Medulla oblongata (tissue), 1 donor: Measurements from ENCODE around the gene LPP.
"Not testable (repeated sequence)": the region's sequence is repeated elsewhere in the genome, so short reads cannot be mapped to it uniquely, and the experiment has no call there.

ENCODE experiments used
- DNase-seq: peaks from one replicate; pipeline ENCODE4 v3.0.0-alpha.2; 2015; ENCODE audit errors: extremely low spot score

LPP gene

DNA sequence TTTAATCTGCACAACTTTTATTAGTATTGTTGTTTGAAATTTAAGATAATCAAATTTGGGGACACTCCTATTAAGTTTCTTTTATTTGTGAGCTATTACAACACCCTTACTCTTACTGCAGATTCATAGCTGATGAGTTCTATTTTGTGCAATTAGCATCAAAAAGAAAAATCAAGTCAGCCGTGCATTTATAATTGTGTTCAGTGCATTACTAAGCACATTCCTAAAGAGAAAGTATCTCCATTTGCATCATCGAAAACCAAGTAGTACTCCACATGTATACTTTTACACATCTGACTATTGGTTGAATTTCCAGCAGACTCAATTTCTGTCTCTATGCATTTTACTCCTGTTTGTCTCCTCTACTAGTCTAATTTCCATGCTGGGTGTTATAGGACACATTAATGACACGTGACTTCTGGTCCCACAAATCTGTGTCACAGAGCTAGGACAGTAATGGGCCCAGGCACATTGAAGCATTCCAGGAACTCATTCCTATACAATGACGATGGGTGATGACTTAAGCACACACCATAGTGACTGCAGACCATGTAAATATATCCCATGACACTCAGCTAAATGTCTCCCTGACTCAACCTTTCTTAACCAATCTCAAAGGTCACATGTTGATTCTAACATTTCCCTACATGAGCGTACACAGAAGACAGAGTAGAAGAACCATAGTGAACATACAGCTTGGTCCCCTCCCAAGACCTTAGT lies 477.5 kb downstream of the LPP start:
- DNase-seq, result no peak

GRCh38 chr3:188633206-188633605 lies 479.2 kb downstream of the LPP start:
- DNase-seq, result no peak

DNA sequence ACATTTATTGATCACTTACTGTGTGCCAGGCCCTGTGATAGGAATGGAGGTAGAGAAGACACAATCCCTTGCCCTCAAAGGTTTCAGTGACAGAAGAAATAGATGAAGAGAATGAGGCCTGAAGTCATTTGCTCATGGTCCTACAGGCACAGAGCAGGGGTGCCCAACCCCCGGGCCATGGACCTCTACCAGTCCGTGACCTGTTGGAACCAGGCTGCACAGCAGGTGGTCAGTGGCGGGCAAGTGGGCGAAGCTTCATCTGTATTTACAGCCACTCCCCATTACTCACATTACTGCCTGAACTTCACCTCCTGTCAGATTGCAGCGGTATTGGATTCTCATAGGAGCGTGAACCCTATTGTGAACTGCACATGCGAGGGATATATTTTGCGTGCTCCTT lies 480.3 kb downstream of the LPP start:
- no peak for DNase-seq

DNA sequence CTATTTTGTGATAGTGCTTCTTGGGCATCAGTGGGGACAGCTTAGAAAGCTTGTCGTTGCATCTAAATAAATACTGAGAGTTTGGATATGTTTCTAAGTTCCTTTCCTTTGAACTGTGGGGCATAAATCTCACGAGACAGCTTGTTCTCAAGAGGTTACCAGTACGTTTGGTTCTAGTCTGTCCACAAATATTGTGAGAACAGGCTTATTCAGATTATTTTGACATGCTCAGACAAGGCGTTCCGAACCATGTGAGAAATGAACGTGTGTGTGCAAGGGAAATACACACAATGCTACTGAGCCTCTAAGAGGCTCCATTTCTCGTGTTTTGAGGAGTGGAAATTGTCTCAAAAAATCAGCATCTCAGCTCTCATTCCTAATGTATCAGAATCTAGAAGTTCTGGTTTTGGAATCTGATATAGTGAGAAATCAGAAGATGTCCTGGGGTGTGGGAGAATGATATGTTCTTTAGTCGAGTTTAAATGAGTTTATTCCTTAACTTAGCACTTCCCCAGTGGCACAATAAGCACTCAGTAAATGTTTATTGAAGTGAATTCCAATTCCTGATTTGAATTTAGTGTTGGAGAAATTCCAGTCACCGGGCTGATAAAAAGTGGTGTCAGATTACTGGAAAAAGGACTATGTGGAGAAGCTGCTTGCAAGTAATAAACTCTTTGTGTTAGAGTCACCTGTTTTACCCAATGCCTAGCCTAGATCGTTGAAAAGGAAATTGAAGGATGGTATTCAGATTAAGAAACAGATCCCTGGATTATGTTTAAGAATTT lies 481.5 kb downstream of the LPP start:
- no peak for DNase-seq

GRCh38 chr3:188636292-188636691 lies 482.3 kb downstream of the LPP start:
- DNase-seq, result not testable (repeated sequence)

DNA sequence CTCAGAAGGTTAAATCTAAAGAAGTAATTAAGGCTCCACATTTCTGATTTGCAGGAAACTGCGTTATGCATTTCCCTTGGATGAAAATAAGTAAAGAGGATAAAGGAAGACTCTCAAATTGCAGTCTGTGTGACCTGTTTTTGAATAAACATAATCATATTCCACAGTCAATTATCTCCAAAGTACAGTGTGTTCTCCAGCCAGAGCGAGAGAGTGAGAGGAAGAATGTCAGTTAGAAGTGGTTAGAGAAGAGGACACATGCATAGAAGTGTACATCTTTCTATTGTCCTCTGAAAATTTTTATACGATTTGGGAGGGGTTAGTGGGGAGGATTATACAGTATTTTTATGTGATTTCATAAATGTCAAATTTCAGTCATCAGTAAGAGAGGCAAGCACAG lies 487.1 kb downstream of the LPP start:
- DNase-seq, result no peak

DNA sequence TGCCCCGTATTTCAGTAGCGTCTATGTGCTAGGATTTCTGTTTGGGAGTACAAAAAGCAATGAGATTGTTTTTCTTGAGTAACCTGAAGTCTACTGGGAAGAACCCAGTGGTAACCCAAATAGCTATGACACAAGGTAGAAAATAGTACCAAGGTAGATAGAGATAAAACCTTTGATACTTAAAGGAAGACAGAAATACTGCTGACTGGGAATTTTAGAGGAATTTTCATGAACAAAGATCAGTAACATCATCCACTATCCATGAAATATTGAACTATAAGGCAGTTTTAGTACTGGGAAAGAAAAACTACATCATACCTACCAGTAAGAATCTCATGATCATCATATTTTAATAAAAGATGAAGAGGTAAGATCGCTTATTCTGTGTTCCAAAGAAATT lies 489.8 kb downstream of the LPP start:
- DNase-seq, result no peak

DNA sequence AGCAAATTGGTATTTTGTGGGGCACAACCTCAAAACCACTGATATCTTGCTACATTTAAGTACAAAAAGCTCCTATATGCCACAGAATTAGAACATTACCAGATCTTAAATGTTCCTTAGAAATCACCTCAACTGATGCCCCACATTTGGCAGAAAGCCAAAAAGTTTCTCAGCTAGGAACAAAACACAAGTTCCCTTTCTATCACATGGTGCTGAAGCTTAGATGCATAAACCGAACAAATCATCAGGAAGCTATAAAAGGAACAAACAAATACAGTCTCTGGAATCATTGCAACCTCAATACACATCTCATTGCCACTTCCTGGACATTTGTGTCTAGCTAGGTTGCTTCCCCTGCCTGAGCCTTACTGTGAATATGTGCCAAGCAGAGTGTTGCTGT lies 492.6 kb downstream of the LPP start:
- DNase-seq, result peak; percentile 79

GRCh38 chr3:188647237-188647636 lies 493.3 kb downstream of the LPP start:
- DNase-seq, result no peak

DNA sequence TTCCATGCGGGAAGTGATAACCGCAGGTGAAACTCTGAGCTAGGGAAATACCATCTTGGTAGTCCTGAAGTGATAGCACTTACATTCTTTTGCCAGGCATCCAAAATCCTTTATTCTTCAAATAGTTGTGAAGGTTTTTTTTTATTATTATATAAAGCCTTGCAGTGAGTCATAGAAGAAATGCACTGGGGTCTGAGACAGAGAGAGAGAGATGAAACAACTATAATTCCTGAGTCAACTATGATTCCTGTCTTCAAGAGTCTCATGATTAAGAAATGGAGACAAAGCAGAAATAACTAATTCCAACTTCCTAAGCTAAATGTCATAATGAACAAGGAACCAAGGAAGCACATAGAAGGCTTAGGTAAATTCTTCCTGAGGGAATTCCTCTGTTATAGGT lies 495.6 kb downstream of the LPP start:
- no peak for DNase-seq

- no peak for DNase-seq
These were observed 502.4 kb downstream of the LPP start for GRCh38 chr3:188656196-188656982.

DNA sequence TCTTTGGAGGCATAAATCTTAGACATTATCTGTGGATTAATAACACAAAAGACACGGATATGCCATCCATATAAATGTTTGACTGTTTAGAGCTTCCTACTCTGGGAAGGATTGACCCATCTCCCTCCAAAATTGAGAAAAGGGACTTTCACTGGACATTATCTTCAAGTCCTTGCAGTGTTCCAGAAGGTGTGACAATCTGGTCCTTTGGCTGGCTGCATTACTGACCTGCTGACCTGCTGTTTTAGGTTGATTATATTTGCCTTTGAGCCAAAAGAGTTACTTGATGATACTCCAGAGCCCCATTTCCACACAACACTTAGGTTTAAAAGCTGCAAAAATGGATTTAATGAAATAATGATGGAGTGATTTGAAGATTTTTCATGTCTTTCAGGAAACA lies 504.6 kb downstream of the LPP start:
- no peak for DNase-seq

DNA sequence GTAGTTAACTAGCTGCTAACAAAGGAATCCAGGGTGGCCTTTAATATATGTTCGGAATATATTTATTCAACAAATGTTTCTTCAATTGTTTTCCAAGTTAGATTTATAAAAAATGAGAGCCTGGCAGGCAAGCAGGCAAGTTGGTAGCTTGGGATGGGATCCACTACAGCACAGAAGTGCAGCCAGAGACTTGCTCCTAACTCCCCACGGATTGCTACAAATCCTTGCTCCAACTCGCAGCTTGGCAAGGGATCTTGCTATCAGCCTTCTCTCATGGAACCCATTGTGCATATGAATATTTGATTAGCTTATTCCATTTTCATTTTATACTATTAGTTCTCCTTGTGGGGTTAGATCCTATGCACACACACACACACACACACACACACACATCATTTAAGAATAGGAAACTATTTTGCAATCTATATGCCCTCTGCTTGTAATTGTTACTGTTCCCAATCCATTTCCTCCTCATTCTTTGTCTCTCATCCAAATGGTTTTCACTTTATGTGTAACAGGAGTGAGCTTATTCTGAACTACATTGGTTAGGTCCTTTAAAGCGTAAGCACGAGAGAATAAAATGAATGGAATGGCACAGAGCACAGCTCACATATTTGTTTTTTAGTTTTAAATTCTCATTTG lies 505.6 kb downstream of the LPP start:
- no peak for DNase-seq

- no peak for DNase-seq
These were observed 506.5 kb downstream of the LPP start for GRCh38 chr3:188660415-188660814.

DNA sequence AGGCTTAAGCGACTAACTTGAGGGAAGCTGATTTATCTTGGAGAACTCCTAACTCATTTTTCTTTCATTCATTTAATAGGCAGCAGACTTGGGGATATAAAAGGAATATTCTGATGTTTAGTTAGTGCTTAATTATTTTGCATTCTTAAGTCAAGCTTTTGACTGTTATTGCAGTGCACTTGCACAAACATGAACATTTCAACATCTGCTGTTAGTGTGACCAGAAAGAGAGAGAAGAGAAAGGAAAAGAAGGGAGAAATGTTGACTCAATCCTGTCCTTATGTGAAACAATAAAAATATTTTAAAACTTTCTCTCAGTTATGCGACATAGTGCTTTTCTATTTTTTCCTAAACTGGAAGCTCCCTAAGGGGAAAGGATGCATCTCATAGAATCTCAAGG lies 507.8 kb downstream of the LPP start:
- no peak for DNase-seq

DNA sequence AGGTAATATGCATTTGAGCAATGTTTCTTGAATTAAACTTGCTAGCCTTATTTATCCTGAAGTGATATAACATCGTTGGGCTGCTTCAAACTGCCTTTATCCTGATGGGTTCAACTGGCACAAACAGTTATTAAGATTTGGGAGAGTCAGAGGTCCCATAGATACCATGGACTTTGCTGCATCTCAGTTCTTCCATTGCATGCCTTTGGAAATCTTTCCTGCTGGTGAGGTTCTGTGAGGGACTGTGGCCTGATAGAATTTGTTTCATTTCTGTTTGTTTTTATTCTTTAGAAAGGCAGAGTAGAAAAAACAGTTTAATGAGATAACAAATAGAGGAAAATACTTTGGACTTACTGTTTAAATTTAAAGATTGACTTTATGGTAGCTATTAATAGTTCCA lies 508.3 kb downstream of the LPP start:
- DNase-seq, result no peak

GRCh38 chr3:188662795-188663194 lies 508.8 kb downstream of the LPP start:
- no peak for DNase-seq

- DNase-seq, result no peak
These were observed 509.9 kb downstream of the LPP start for GRCh38 chr3:188663839-188664238.

GRCh38 chr3:188664795-188665194 lies 510.8 kb downstream of the LPP start:
- DNase-seq, result no peak

DNA sequence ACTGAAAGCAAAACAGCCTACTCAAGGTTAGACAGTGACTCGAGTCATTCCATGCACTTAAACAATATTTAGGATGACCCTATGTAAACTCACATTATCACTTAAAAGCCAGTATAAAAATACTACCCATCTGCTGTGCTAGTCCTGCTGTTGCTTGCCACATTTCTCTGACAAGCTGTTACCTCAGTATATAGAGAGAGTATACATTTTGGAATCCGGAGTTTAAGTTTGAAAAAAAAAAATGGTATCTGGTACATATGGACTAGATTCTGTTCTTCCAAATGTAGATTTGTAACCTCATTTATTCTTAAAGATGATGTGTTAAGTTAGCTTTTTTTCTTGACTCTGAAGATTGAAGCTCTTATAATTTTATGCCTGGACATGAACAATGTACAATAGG lies 514.0 kb downstream of the LPP start:
- DNase-seq, result no peak

- DNase-seq, result no peak
These were observed 516.5 kb downstream of the LPP start for GRCh38 chr3:188670446-188670845.

DNA sequence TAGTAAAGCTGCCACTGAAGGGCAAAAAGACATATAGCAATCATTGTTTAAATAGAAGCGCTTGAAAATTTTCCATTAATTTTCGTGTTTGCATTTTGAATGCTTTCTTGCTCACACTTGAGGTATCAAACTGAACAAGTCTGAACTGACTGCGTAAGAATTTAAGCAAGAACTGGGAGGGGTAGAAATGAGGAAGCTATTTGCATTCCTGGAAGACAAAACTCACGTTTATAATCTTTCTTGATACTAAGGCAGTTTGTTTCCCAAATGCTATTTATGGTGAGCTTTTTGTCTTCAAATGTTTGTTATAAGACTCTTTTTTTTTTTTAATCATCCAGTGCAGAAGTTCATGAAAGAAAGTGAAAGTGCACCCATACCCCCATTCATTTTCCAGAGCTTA lies 518.0 kb downstream of the LPP start:
- DNase-seq, result no peak
